ENCODE measurements around the gene INHBE. TPM values are rescaled to one million over a fixed set of nuclear protein-coding genes. Genes with fewer than 3 reads are reported as not detected.

The INHBE gene
- total and polyA plus RNA-seq, 2 experiments from 2014 or later, result 5.6 to 29.0 TPM

DNA sequence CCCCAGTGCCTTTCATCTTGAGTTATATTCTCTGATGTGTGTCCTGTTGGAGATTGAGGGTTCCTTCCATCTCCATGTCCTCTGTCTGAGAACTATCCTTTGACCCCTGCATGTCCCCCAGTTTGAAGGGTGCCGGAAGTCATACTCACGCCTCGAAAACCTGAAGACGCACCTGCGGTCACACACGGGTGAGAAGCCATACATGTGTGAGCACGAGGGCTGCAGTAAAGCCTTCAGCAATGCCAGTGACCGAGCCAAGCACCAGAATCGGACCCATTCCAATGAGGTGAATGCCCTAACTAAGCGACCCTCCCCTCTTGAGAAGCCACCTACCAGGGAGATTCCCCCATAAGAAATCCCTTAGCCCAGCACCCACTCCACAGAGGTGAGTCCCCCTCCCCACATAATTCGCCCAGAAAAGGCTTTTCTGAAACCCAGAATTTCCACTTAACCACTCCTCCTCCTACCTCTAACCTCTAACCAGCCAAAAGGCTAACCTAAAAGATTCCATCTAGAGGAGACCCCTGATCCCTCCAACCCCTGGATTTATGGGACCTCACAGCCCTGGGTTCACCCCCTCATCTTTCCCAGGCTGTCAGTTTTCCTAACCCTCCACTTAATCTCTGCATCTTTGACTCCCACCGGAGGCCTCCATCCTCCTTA is 12.2 kb downstream of the INHBE start:
- Mint-ChIP-seq H3K4me1 (peaks cover 11% of the 10 kb centered on the region), H3K27me3 (ENCODE audit: insufficient read depth, low read depth, poor library complexity) (peaks cover 20% of the 10 kb centered on the region), H3K9me3 (no peaks in the 10 kb centered on the region; the same call in 2 of the 3 replicates), H3K27ac (no peak overlapping the region), H3K4me3 (no peak overlapping the region; the same call in 2 of the 3 replicates), H3K36me3 (ENCODE audit: low read depth) (peaks cover 13% of the 10 kb centered on the region; the same call in 2 of the 3 replicates)
- H3K4me3 ChIP-seq, result no peak overlapping the region
- no peaks in the 10 kb centered on the region for H3K9me2 ChIP-seq (ENCODE audit: insufficient read depth)
- H4K20me1 ChIP-seq (replicated peaks; ENCODE audit: insufficient read depth), result no peaks in the 10 kb centered on the region; the same call in 1 of the 2 replicates
- peaks cover 6% of the 10 kb centered on the region; the same call in 1 of the 2 replicates for H3K27me3 ChIP-seq (ENCODE audit: insufficient read depth)
- ATAC-seq (no peak), DNase-seq (ENCODE audit: low spot score) (no peak)
- H3K4me2 ChIP-seq, result no peak overlapping the region
- H3K79me2 ChIP-seq (replicated peaks; ENCODE audit: insufficient read depth), result no peaks in the 10 kb centered on the region
- H3K36me3 ChIP-seq (ENCODE audit: insufficient read depth), result no peaks in the 10 kb centered on the region
- H3F3A ChIP-seq (replicated peaks; ENCODE audit: low read depth), result 0 out of 2 replicates have a peak, but pooled peaks cover 3% of the 10 kb centered on the region
- TF ChIP-seq ZNF331 (CRISPR knock-in tag; IDR thresholded peaks at IDR 0.05; ENCODE audit: low read depth), result no peak
- TF ChIP-seq CREB1 (CRISPR knock-in tag; IDR thresholded peaks at IDR 0.05; ENCODE audit: low read depth), result no peak
- TF ChIP-seq NANOG (IDR thresholded peaks at IDR 0.05; ENCODE audit: borderline replicate concordance), result no peak
- TF ChIP-seq JUNB (IDR thresholded peaks at IDR 0.05; ENCODE audit: unreplicated experiment), result no peak
- TF ChIP-seq ZNF114 (CRISPR knock-in tag; IDR thresholded peaks at IDR 0.05), result no peak
- no peak for TF ChIP-seq EZH2phosphoT487 (IDR thresholded peaks at IDR 0.05; ENCODE audit: unreplicated experiment)
- TF ChIP-seq, protein P1, sequence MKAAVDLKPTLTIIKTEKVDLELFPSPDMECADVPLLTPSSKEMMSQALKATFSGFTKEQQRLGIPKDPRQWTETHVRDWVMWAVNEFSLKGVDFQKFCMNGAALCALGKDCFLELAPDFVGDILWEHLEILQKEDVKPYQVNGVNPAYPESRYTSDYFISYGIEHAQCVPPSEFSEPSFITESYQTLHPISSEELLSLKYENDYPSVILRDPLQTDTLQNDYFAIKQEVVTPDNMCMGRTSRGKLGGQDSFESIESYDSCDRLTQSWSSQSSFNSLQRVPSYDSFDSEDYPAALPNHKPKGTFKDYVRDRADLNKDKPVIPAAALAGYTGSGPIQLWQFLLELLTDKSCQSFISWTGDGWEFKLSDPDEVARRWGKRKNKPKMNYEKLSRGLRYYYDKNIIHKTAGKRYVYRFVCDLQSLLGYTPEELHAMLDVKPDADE (IDR thresholded peaks at IDR 0.05), result no peak
- TF ChIP-seq STAT1 (IDR thresholded peaks at IDR 0.05; ENCODE audit: unreplicated experiment), result no peak
- no peak for TF ChIP-seq EZH2 (IDR thresholded peaks at IDR 0.05; ENCODE audit: low read depth, unreplicated experiment)
- TF ChIP-seq, protein P2, sequence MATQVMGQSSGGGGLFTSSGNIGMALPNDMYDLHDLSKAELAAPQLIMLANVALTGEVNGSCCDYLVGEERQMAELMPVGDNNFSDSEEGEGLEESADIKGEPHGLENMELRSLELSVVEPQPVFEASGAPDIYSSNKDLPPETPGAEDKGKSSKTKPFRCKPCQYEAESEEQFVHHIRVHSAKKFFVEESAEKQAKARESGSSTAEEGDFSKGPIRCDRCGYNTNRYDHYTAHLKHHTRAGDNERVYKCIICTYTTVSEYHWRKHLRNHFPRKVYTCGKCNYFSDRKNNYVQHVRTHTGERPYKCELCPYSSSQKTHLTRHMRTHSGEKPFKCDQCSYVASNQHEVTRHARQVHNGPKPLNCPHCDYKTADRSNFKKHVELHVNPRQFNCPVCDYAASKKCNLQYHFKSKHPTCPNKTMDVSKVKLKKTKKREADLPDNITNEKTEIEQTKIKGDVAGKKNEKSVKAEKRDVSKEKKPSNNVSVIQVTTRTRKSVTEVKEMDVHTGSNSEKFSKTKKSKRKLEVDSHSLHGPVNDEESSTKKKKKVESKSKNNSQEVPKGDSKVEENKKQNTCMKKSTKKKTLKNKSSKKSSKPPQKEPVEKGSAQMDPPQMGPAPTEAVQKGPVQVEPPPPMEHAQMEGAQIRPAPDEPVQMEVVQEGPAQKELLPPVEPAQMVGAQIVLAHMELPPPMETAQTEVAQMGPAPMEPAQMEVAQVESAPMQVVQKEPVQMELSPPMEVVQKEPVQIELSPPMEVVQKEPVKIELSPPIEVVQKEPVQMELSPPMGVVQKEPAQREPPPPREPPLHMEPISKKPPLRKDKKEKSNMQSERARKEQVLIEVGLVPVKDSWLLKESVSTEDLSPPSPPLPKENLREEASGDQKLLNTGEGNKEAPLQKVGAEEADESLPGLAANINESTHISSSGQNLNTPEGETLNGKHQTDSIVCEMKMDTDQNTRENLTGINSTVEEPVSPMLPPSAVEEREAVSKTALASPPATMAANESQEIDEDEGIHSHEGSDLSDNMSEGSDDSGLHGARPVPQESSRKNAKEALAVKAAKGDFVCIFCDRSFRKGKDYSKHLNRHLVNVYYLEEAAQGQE (IDR thresholded peaks at IDR 0.05; ENCODE audit: unreplicated experiment), result no peak
- TF ChIP-seq, protein P3, sequence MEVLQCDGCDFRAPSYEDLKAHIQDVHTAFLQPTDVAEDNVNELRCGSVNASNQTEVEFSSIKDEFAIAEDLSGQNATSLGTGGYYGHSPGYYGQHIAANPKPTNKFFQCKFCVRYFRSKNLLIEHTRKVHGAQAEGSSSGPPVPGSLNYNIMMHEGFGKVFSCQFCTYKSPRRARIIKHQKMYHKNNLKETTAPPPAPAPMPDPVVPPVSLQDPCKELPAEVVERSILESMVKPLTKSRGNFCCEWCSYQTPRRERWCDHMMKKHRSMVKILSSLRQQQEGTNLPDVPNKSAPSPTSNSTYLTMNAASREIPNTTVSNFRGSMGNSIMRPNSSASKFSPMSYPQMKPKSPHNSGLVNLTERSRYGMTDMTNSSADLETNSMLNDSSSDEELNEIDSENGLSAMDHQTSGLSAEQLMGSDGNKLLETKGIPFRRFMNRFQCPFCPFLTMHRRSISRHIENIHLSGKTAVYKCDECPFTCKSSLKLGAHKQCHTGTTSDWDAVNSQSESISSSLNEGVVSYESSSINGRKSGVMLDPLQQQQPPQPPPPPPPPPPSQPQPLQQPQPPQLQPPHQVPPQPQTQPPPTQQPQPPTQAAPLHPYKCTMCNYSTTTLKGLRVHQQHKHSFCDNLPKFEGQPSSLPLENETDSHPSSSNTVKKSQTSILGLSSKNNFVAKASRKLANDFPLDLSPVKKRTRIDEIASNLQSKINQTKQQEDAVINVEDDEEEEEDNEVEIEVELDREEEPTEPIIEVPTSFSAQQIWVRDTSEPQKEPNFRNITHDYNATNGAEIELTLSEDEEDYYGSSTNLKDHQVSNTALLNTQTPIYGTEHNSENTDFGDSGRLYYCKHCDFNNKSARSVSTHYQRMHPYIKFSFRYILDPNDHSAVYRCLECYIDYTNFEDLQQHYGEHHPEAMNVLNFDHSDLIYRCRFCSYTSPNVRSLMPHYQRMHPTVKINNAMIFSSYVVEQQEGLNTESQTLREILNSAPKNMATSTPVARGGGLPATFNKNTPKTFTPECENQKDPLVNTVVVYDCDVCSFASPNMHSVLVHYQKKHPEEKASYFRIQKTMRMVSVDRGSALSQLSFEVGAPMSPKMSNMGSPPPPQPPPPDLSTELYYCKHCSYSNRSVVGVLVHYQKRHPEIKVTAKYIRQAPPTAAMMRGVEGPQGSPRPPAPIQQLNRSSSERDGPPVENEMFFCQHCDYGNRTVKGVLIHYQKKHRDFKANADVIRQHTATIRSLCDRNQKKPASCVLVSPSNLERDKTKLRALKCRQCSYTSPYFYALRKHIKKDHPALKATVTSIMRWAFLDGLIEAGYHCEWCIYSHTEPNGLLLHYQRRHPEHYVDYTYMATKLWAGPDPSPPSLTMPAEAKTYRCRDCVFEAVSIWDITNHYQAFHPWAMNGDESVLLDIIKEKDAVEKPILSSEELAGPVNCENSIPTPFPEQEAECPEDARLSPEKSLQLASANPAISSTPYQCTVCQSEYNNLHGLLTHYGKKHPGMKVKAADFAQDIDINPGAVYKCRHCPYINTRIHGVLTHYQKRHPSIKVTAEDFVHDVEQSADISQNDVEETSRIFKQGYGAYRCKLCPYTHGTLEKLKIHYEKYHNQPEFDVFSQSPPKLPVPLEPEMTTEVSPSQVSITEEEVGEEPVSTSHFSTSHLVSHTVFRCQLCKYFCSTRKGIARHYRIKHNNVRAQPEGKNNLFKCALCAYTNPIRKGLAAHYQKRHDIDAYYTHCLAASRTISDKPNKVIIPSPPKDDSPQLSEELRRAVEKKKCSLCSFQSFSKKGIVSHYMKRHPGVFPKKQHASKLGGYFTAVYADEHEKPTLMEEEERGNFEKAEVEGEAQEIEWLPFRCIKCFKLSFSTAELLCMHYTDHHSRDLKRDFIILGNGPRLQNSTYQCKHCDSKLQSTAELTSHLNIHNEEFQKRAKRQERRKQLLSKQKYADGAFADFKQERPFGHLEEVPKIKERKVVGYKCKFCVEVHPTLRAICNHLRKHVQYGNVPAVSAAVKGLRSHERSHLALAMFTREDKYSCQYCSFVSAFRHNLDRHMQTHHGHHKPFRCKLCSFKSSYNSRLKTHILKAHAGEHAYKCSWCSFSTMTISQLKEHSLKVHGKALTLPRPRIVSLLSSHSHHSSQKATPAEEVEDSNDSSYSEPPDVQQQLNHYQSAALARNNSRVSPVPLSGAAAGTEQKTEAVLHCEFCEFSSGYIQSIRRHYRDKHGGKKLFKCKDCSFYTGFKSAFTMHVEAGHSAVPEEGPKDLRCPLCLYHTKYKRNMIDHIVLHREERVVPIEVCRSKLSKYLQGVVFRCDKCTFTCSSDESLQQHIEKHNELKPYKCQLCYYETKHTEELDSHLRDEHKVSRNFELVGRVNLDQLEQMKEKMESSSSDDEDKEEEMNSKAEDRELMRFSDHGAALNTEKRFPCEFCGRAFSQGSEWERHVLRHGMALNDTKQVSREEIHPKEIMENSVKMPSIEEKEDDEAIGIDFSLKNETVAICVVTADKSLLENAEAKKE (CRISPR knock-in tag; IDR thresholded peaks at IDR 0.05), result no peak
- TF ChIP-seq, protein P4, sequence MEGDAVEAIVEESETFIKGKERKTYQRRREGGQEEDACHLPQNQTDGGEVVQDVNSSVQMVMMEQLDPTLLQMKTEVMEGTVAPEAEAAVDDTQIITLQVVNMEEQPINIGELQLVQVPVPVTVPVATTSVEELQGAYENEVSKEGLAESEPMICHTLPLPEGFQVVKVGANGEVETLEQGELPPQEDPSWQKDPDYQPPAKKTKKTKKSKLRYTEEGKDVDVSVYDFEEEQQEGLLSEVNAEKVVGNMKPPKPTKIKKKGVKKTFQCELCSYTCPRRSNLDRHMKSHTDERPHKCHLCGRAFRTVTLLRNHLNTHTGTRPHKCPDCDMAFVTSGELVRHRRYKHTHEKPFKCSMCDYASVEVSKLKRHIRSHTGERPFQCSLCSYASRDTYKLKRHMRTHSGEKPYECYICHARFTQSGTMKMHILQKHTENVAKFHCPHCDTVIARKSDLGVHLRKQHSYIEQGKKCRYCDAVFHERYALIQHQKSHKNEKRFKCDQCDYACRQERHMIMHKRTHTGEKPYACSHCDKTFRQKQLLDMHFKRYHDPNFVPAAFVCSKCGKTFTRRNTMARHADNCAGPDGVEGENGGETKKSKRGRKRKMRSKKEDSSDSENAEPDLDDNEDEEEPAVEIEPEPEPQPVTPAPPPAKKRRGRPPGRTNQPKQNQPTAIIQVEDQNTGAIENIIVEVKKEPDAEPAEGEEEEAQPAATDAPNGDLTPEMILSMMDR (conservative IDR thresholded peaks at IDR 0.05; ENCODE audit: low read depth in 2 of 2), result no peak
- no peak for TF ChIP-seq POLR2AphosphoS5 (IDR thresholded peaks at IDR 0.05; ENCODE audit: low read depth)
- H3K4me1 ChIP-seq (ENCODE audit: insufficient read depth), result peaks cover 5% of the 10 kb centered on the region
- H3K27ac ChIP-seq (ENCODE audit: low read depth), result no peak overlapping the region
- no peak overlapping the region for H2AFZ ChIP-seq
